ENCODE results near the gene ADGRL3.

DNA sequence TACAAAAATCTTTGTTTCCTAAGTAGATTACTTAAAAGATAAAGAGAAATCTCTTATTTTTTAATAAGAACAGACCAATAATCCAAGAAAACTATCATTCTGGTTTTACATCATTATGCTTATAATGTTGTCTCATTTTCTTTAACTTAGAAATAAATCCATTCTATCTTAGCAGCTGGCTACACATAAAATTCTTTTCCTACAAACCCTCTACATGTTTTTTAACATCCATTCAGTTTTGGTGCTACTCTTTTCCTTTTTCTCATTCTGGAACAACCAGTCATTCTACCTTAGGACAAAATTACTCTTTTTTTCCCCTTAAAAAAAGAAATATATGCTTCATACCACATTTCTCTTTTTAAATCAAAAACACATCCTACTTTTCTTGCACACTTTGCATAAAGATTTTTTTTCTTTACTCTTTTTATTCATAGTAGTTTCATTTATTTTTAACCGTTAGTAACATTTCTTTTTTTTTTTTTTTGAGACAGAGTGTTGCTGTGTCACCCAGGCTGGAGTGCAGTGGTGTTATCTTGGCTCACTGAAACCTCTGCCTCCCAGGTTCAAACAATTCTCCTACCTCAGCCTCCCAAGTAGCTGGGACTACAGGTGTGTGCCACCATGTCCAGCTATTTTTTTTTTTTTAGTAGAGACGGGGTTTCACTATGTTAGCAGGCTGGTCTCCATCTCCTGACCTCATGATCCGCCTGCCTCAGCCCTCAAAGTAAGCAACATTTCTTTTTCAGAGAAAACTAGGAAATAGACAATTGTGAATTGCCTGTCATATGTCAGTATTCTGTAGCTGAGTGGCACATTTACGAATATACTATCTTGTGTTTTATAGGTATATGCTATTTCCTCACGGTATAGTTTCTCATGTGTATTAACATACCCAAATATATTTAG is 562.8 kb downstream of the ADGRL3 start:
- TF ChIP-seq, protein P1, sequence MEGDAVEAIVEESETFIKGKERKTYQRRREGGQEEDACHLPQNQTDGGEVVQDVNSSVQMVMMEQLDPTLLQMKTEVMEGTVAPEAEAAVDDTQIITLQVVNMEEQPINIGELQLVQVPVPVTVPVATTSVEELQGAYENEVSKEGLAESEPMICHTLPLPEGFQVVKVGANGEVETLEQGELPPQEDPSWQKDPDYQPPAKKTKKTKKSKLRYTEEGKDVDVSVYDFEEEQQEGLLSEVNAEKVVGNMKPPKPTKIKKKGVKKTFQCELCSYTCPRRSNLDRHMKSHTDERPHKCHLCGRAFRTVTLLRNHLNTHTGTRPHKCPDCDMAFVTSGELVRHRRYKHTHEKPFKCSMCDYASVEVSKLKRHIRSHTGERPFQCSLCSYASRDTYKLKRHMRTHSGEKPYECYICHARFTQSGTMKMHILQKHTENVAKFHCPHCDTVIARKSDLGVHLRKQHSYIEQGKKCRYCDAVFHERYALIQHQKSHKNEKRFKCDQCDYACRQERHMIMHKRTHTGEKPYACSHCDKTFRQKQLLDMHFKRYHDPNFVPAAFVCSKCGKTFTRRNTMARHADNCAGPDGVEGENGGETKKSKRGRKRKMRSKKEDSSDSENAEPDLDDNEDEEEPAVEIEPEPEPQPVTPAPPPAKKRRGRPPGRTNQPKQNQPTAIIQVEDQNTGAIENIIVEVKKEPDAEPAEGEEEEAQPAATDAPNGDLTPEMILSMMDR (IDR thresholded peaks at IDR 0.05), result no peak
- no peak for TF ChIP-seq EZH2 (IDR thresholded peaks at IDR 0.05; ENCODE audit: borderline replicate concordance, insufficient read depth, low read depth, low read length, poor library complexity, severe bottlenecking)

All from B cell (primary cell).